AG04449 (cell line): ENCODE measurements around the gene WFDC9.
A peak's percentile ranks its signal among the peaks of the same experiment; 100 is the strongest.
"Not testable (repeated sequence)": the region's sequence is repeated elsewhere in the genome, so short reads cannot be mapped to it uniquely, and the experiment has no call there.

ENCODE experiments used
- CTCF ChIA-PET: fragments of 350-600 bp; formaldehyde crosslinking; extraction: SDS; loops from one replicate; lab custom pipeline; 2021; ENCODE audit warnings: antibody characterized with exemption; lab: Yijun Ruan, JAX
- POLR2A ChIA-PET: fragments of 400-600, 350-600 bp; formaldehyde crosslinking; extraction: SDS; loops from one replicate; lab custom pipeline; 2020; ENCODE audit warnings: antibody characterized with exemption, inconsistent platforms; lab: Yijun Ruan, JAX
- DNase-seq: peaks from one replicate; pipeline ENCODE4 v3.0.0-alpha.2; 2010; ENCODE audit warnings: low read depth, low spot score
- H3K4me3 ChIP-seq: 2 replicates; pipeline ENCODE4 v1.5.1; 2011; ENCODE audit warnings: low read depth, mild to moderate bottlenecking, control low read depth, low read length
- CTCF ChIP-seq: IDR thresholded peaks from one replicate; pipeline ENCODE4 v1.5.1; 2011; ENCODE audit warnings: mild to moderate bottlenecking, moderate library complexity, low read length, control low read depth, inconsistent platforms; ENCODE audit not compliant: insufficient read depth; ENCODE audit errors: missing control alignments

Gene WFDC9

GRCh38 chr20:45607810-45608209 lies 23.3 kb downstream of the WFDC9 start:
- ChIA-PET CTCF (interaction anchor here (1.1 kb wide), 1 partner anchor 18 kb away, joined by 3 read pairs; no protein-coding TSS in a partner anchor), POLR2A (no interaction called here)
- DNase-seq = no peak
- no peak for TF ChIP-seq CTCF
- H3K4me3 ChIP-seq = no peak overlapping the region

GRCh38 chr20:45595235-45595634 lies 35.8 kb downstream of the WFDC9 start:
- CTCF ChIA-PET = interaction anchor here (3.1 kb wide), 1 partner anchor 176 kb away, joined by 41 read pairs; no protein-coding TSS in a partner anchor
- DNase-seq = no peak
- H3K4me3 ChIP-seq = no peak overlapping the region
- no peak for TF ChIP-seq CTCF
- POLR2A ChIA-PET = no interaction called here

GRCh38 chr20:45593498-45593897 lies 37.6 kb downstream of the WFDC9 start:
- DNase-seq = no peak
- CTCF ChIA-PET = interaction anchor here (0.6 to 3.1 kb wide), 4 partner anchors 14 to 178 kb away, joined by 3 to 41 read pairs (median 4); no protein-coding TSS in a partner anchor
- POLR2A ChIA-PET = no interaction called here
- no peak for TF ChIP-seq CTCF
- H3K4me3 ChIP-seq = no peak overlapping the region

- POLR2A ChIA-PET = no interaction called here
- no peak overlapping the region for H3K4me3 ChIP-seq
- CTCF ChIA-PET = interaction anchor here (0.6 to 3.1 kb wide), 8 partner anchors 13 to 179 kb away, joined by 3 to 41 read pairs (median 4); partner anchors contain the start of gene WFDC8
- peak; percentile 28 for TF ChIP-seq CTCF
- DNase-seq = no peak
These were observed 38.4 kb downstream of the WFDC9 start for GRCh38 chr20:45592574-45593189.

GRCh38 chr20:45589725-45590124 lies 41.4 kb downstream of the WFDC9 start:
- H3K4me3 ChIP-seq = no peak overlapping the region
- POLR2A ChIA-PET = no interaction called here
- CTCF ChIA-PET = interaction anchor here (1.6 kb wide), 1 partner anchor 181 kb away, joined by 9 read pairs; no protein-coding TSS in a partner anchor
- no peak for DNase-seq
- no peak for TF ChIP-seq CTCF

- DNase-seq = no peak
- POLR2A ChIA-PET = no interaction called here
- TF ChIP-seq CTCF = no peak
- CTCF ChIA-PET = interaction anchor here (1.6 kb wide), 1 partner anchor 182 kb away, joined by 9 read pairs; no protein-coding TSS in a partner anchor
- no peak overlapping the region for H3K4me3 ChIP-seq
These were observed 42.3 kb downstream of the WFDC9 start for GRCh38 chr20:45588800-45589199.

GRCh38 chr20:45585986-45586385 lies 45.1 kb downstream of the WFDC9 start:
- H3K4me3 ChIP-seq, POLR2A ChIA-PET, CTCF ChIA-PET, DNase-seq: not testable (repeated sequence)

- DNase-seq, CTCF ChIA-PET, H3K4me3 ChIP-seq, POLR2A ChIA-PET: not testable (repeated sequence)
These were observed 46.8 kb downstream of the WFDC9 start for GRCh38 chr20:45584294-45584693.
